ENCODE data around the gene C1orf21.

The C1orf21 gene

DNA sequence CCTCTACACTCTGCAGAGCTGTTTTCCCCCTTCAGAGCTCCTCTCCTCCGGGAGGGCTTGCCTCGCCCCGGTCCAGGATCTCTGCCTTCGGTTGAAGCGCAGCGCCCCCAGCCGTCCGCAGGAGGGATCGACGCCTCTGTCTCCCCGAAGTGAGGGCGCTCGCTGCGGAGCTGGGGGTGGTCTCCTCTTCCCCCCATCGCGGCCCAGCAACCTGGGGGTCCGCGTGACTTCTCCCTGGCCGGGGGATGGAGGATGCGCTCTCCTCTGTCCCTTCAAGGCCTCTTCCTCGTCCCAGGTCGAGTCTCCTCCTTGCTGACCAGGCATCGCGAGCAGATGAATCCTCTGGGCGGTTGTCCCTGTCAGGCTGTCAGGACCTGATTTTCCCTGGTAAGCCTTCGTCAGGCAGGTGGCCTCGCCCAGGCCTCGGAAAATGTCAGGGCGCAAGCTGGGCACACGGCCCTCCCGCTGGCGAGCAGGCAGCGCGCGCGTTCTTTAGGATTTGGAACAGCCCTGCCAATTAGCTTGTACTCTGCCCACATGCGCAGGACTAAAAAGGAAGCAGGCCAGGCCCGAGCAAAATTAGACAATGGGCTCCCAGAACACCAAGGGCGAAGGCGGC is 277.3 kb downstream of the C1orf21 start:
- peak; percentile 29 for DNase-seq
- TF ChIP-seq, protein P1, sequence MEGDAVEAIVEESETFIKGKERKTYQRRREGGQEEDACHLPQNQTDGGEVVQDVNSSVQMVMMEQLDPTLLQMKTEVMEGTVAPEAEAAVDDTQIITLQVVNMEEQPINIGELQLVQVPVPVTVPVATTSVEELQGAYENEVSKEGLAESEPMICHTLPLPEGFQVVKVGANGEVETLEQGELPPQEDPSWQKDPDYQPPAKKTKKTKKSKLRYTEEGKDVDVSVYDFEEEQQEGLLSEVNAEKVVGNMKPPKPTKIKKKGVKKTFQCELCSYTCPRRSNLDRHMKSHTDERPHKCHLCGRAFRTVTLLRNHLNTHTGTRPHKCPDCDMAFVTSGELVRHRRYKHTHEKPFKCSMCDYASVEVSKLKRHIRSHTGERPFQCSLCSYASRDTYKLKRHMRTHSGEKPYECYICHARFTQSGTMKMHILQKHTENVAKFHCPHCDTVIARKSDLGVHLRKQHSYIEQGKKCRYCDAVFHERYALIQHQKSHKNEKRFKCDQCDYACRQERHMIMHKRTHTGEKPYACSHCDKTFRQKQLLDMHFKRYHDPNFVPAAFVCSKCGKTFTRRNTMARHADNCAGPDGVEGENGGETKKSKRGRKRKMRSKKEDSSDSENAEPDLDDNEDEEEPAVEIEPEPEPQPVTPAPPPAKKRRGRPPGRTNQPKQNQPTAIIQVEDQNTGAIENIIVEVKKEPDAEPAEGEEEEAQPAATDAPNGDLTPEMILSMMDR (IDR thresholded peaks at IDR 0.05; ENCODE audit: low read depth, low read length, missing control alignments): peak; percentile 96
- Histone ChIP-seq H3K4me3 (ENCODE audit: low read depth, low read length) (peak overlapping the region; percentile 54), H3K27me3 (replicated peaks) (no peaks in the 10 kb centered on the region), H3K27ac (no peak overlapping the region), H3K36me3 (replicated peaks) (no peaks in the 10 kb centered on the region)
- in situ Hi-C loops (cut with HindIII; ENCODE audit: low pct_ligation_motif_present, low sequenced_read_pairs): loop anchor here (25.0 kb wide), 1 partner anchor 577 kb away; no protein-coding TSS in a partner anchor

DNA sequence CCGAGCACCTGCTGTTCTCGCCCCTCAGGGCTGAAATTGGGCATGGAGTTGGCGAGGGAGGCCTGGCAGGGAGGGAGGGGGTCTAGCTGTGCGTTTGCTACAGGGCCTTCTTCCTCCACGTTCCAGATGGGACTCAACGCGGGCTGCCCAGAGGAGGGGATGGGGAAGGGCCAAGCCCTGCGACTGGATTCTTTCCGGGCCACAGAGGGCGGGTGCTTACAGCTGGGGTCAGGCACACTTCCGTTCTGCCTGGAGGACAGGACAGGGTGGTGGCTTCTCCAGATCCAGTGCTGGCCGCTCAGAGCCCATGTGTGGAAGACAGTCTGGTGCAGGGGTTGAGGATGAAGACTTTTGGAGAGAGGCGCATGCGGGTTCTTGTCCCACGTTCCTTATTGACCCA is 277.8 kb downstream of the C1orf21 start:
- Histone ChIP-seq H3K27me3 (replicated peaks) (no peaks in the 10 kb centered on the region), H3K36me3 (replicated peaks) (no peaks in the 10 kb centered on the region), H3K27ac (no peak overlapping the region), H3K4me3 (ENCODE audit: low read depth, low read length) (peak overlapping the region; percentile 54)
- TF ChIP-seq, protein P1 (IDR thresholded peaks at IDR 0.05; ENCODE audit: low read depth, low read length, missing control alignments): no peak
- in situ Hi-C loops (cut with HindIII; ENCODE audit: low pct_ligation_motif_present, low sequenced_read_pairs): loop anchor here (25.0 kb wide), 1 partner anchor 577 kb away; no protein-coding TSS in a partner anchor
- no peak for DNase-seq

DNA sequence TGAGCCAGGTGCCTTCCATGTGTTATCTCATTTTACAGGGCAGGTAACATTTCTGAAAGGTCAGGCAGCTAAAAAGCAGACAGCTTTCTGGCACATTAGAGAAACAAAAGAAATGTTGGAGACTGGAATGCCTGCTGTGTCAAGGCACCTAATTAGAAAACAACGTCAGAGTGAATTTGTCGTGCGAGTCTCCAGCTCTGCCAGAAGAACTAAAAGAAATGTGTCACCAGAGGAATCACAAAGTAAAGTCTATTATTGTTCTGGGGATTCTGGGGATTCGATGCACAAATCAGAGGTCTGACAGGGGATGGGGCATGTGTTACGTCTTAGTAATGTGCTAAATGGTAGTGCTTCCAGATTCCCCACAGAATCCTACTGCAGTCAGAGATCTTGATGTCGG is 278.5 kb downstream of the C1orf21 start:
- no peak overlapping the region for H3K4me3 ChIP-seq (ENCODE audit: low read depth, low read length)
- H3K36me3 ChIP-seq (replicated peaks): no peaks in the 10 kb centered on the region
- H3K27me3 ChIP-seq (replicated peaks): no peaks in the 10 kb centered on the region
- TF ChIP-seq, protein P1 (IDR thresholded peaks at IDR 0.05; ENCODE audit: low read depth, low read length, missing control alignments): no peak
- no peak for DNase-seq
- in situ Hi-C loops (cut with HindIII; ENCODE audit: low pct_ligation_motif_present, low sequenced_read_pairs): loop anchor here (25.0 kb wide), 1 partner anchor 578 kb away; no protein-coding TSS in a partner anchor
- H3K27ac ChIP-seq: no peak overlapping the region

DNA sequence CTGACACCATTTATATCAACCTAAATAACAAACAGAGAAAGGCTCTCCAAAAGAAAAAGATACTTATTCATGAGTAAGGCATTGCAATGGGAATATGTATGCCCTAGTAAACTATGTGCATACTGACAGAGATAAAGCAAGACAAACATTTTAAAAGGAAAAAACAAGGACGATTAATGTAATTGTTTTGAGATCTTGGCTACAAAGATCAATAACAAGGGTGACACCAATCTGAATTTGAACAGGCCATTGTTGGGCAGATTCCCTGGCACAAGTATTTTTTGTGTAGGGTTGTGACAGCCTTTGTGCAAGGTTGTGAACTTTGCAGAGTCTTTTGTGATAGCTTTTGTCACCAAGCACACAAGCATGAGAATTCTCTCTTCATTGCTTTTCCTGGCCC is 282.6 kb downstream of the C1orf21 start:
- Histone ChIP-seq H3K27me3 (replicated peaks) (no peaks in the 10 kb centered on the region), H3K27ac (no peak overlapping the region), H3K36me3 (replicated peaks) (no peaks in the 10 kb centered on the region), H3K4me3 (ENCODE audit: low read depth, low read length) (no peak overlapping the region)
- in situ Hi-C loops (cut with HindIII; ENCODE audit: low pct_ligation_motif_present, low sequenced_read_pairs): loop anchor here (25.0 kb wide), 1 partner anchor 582 kb away; no protein-coding TSS in a partner anchor
- DNase-seq: no peak
- TF ChIP-seq, protein P1 (IDR thresholded peaks at IDR 0.05; ENCODE audit: low read depth, low read length, missing control alignments): no peak

DNA sequence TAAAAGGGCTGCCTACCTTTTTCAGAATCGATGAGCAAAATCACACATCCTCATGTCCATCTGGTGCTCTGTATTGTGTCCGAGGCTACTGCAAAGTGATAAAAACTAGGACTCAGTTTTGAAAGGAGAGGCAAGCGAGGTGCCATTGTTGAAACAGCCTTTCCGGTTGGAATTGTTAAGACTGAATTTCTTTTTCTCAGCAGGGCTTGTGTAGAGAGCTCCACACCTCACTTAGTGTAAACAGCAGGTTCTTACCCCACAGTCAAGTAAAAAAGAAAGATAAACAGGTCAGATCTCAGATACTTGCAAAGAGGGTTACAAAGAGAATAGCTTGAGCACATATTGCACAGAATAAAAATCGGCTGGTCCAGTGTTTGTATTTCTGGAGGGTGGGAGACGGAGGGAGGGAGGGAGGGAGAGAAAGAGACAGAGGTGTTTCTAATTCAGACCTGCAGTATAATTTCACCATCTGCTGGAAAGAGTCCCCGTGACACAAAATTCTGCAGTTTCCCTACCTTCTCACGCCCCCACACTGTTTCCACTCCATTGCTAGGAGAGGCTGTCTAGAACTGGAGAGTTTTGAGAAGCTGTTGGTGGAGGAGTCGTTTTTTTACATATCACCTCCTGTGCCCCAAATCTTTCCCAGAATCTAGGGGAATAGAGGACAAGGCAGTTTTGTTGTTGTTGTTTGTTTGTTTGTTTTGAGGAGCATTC is 285.3 kb downstream of the C1orf21 start:
- no peaks in the 10 kb centered on the region for H3K27me3 ChIP-seq (replicated peaks)
- no peak for DNase-seq
- H3K4me3 ChIP-seq (ENCODE audit: low read depth, low read length): no peak overlapping the region
- no peaks in the 10 kb centered on the region for H3K36me3 ChIP-seq (replicated peaks)
- no peak overlapping the region for H3K27ac ChIP-seq
- TF ChIP-seq, protein P1 (IDR thresholded peaks at IDR 0.05; ENCODE audit: low read depth, low read length, missing control alignments): no peak
- in situ Hi-C loops (cut with HindIII; ENCODE audit: low pct_ligation_motif_present, low sequenced_read_pairs): loop anchor here (25.0 kb wide), 1 partner anchor 585 kb away; no protein-coding TSS in a partner anchor

Data from brain microvascular endothelial cell (primary cell).